ENCODE measurements around the gene NKG7. TPM values are rescaled to one million over a fixed set of nuclear protein-coding genes. Genes with fewer than 3 reads are reported as not detected.

The NKG7 gene
- total and polyA plus RNA-seq, 9 donors = 0.40 to 4.4 (median 1.6) TPM

DNA sequence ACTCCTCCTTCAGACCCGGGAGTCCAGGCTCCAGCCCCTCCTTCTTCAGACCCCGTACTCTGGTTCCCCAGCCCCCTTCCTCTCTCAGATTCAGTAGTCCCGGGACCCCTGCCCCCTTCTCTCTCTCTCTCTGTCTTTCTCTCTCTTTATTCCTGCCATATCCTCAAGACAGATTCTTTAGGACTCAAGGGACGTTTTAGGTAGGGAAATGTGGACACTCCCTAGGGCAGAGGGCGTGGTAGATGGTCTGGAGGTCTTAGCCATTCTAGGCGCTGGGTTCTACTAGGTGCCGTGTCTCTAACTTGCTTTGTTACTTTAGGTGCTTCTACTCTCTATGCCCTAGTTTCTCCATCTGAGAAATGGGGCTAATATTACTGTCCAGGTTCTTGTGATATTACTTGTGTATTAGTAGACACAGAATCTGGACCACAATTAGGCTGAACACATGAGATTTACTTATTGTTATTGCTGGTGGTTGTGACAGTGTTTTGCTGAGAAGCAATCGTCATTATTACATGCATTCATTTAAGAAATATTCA lies 18.7 kb upstream of the NKG7 start:
- H3K27me3 ChIP-seq = no peaks in the 10 kb centered on the region
- 55 to 69% (median 61%) methylated on average over 8 of the region's 8 CpGs for WGBS, 3 donors
- DNase-seq = no peak
- no peaks in the 10 kb centered on the region for H3K9me3 ChIP-seq
- intact Hi-C loops (cut with DNase I) = loop anchor here in 1 of 4 donors (10.0 kb wide), 1 partner anchor 46 kb away; the partner anchor contains the start of gene VSIG10L
- H3K4me1 ChIP-seq (ENCODE audit: insufficient read depth) = no peaks in the 10 kb centered on the region
- no peak overlapping the region for H3K27ac ChIP-seq
- H3K4me3 ChIP-seq = no peak overlapping the region
- TF ChIP-seq, protein P1, sequence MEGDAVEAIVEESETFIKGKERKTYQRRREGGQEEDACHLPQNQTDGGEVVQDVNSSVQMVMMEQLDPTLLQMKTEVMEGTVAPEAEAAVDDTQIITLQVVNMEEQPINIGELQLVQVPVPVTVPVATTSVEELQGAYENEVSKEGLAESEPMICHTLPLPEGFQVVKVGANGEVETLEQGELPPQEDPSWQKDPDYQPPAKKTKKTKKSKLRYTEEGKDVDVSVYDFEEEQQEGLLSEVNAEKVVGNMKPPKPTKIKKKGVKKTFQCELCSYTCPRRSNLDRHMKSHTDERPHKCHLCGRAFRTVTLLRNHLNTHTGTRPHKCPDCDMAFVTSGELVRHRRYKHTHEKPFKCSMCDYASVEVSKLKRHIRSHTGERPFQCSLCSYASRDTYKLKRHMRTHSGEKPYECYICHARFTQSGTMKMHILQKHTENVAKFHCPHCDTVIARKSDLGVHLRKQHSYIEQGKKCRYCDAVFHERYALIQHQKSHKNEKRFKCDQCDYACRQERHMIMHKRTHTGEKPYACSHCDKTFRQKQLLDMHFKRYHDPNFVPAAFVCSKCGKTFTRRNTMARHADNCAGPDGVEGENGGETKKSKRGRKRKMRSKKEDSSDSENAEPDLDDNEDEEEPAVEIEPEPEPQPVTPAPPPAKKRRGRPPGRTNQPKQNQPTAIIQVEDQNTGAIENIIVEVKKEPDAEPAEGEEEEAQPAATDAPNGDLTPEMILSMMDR (IDR thresholded peaks at IDR 0.05) = no peak
- TF ChIP-seq EP300 (IDR thresholded peaks at IDR 0.05) = no peak
- TF ChIP-seq POLR2A (IDR thresholded peaks at IDR 0.05) = no peak
- H3K36me3 ChIP-seq = no peaks in the 10 kb centered on the region

DNA sequence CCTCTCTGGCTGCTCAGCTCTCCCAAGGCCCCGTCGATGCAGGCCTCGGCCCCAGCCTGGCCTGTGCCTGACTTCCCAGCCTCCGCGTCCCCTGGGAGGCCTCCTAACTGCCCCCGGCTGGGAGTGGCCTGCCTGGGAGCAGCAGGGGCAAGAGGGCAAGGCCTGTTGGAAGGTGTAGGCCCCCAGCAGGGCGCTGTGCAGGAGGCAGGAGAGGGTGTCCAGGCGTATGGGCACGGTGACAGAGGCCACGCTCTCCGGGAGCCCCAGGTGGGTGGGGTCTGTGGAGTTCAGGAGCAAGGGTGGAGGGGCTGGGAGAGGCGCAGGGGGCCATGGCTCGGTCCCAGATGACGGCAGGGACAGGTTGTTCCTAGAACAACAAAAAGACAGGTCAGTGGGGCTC lies 16.7 kb upstream of the NKG7 start:
- no peaks in the 10 kb centered on the region for H3K27me3 ChIP-seq
- no peak overlapping the region for H3K27ac ChIP-seq
- TF ChIP-seq, protein P1 (IDR thresholded peaks at IDR 0.05) = no peak
- TF ChIP-seq POLR2A (IDR thresholded peaks at IDR 0.05) (no peak), EP300 (IDR thresholded peaks at IDR 0.05) (no peak)
- intact Hi-C loops (cut with DNase I) = no loop called here
- no peaks in the 10 kb centered on the region for H3K36me3 ChIP-seq
- DNase-seq = no peak
- H3K4me3 ChIP-seq = no peak overlapping the region
- no peaks in the 10 kb centered on the region for H3K9me3 ChIP-seq
- whole genome bisulfite sequencing, 3 donors = 74 to 79% (median 79%) methylated on average over 11 to 14 of the region's 14 CpGs
- no peaks in the 10 kb centered on the region for H3K4me1 ChIP-seq (ENCODE audit: insufficient read depth)

DNA sequence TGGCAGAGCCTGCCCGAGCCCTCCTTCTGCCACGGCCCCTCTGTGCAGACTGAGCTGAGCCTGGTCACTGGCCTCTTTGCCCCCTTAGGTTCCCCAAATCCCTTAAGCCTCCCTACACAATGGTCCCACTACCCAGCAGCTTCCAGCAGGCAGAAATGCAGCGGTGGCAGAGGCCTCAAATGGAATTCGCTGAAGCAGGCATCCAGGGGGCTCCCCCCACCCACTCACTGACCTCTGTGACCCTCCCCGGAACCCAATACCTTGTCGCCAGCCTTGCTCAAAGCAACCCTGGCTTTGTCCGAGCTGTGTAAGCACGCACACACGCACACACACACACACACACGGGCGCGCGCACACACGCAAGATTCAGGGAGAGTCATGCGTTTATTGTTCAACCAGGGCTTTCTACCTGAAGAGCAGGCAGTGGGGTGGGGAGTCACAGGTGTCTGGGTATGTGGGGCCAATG lies 15.5 kb upstream of the NKG7 start, which contains the start of gene LIM2:
TSS of gene LIM2 (minus strand) at position 51 of the 466 bp plus-strand sequence. CDS start 531 bp downstream, outside the sequence.
- Histone ChIP-seq H3K27me3 (no peaks in the 10 kb centered on the region), H3K4me1 (ENCODE audit: insufficient read depth) (no peaks in the 10 kb centered on the region), H3K4me3 (no peak within 1 kb of the TSS), H3K36me3 (no peaks in the 10 kb centered on the region), H3K27ac (no peak within 1 kb of the TSS), H3K9me3 (no peaks in the 10 kb centered on the region)
- no peak for DNase-seq
- WGBS, 3 donors = 77 to 81% (median 79%) methylated on average over 15 of the region's 15 CpGs
- no peak for TF ChIP-seq EP300 (IDR thresholded peaks at IDR 0.05)
- TF ChIP-seq, protein P1 (IDR thresholded peaks at IDR 0.05) = no peak
- TF ChIP-seq POLR2A (IDR thresholded peaks at IDR 0.05) = no peak
- intact Hi-C loops (cut with DNase I) = no loop called here

DNA sequence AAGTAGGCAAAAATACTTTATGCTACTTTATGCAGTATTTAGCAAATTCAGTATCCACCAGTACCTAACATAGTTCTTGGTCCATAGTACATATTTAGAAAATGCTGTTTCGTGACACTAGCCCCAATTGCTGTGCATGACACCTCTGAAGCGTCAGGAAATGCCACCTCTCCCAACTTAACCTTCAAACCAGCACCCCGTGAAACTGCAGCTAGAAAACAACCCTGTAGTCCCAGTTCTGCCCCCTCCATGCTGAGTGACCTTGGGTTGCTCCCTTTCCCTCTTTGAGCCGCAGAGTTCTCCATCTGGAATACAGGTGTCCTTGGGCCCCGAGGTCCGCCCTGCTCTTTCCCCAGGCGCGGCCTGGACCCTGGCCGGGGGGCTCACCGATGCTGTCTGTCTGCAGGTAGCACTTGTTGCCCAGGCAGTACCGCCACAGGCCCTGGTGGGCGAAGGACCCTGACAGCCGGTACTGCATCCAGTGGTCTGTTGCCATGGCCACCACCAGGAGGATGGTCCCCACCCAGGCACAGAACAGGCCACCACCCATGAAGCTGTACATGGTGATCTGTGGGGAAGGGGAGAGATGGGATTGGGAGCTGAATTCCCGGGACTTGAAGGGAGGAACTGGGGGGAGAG lies 14.5 kb upstream of the NKG7 start:
- no peaks in the 10 kb centered on the region for H3K27me3 ChIP-seq
- no peaks in the 10 kb centered on the region for H3K9me3 ChIP-seq
- no peak for TF ChIP-seq POLR2A (IDR thresholded peaks at IDR 0.05)
- TF ChIP-seq EP300 (IDR thresholded peaks at IDR 0.05) = no peak
- TF ChIP-seq, protein P1 (IDR thresholded peaks at IDR 0.05) = no peak
- no peak overlapping the region for H3K4me3 ChIP-seq
- intact Hi-C loops (cut with DNase I) = no loop called here
- no peaks in the 10 kb centered on the region for H3K36me3 ChIP-seq
- H3K27ac ChIP-seq = no peak overlapping the region
- 74 to 80% (median 78%) methylated on average over 14 of the region's 14 CpGs for WGBS, 3 donors
- DNase-seq = no peak
- H3K4me1 ChIP-seq (ENCODE audit: insufficient read depth) = no peaks in the 10 kb centered on the region
